H9 (cell line): ENCODE data around the gene PDE1A. TPM values are rescaled to one million over a fixed set of nuclear protein-coding genes. Genes with fewer than 3 reads are reported as not detected.

Source experiments
- DNase-seq: peaks from one replicate; pipeline ENCODE4 v3.0.0-alpha.2; 2017
- H2AFZ ChIP-seq: one replicate; pipeline ENCODE4 v1.6.1; 2013; ENCODE audit warnings: mild to moderate bottlenecking, low read length, control low read depth, moderate library complexity
- H2AK5ac ChIP-seq: 2 replicates; pipeline ENCODE4 v1.6.1; 2013; ENCODE audit warnings: low read length, control low read depth, mixed read lengths; ENCODE audit not compliant: insufficient read length
- H2BK120ac ChIP-seq: one replicate; pipeline ENCODE4 v1.6.1; 2013; ENCODE audit warnings: low read depth, mild to moderate bottlenecking, low read length, control low read depth, inconsistent platforms; ENCODE audit not compliant: poor library complexity, severe bottlenecking
- H2BK12ac ChIP-seq: 2 replicates; pipeline ENCODE4 v1.6.1; 2013; ENCODE audit warnings: low read length, control low read depth, mixed read lengths, low read depth; ENCODE audit not compliant: insufficient read length
- H2BK15ac ChIP-seq: 2 replicates; pipeline ENCODE4 v1.6.1; 2013; ENCODE audit warnings: low read depth, low read length, control low read depth
- H2BK20ac ChIP-seq: one replicate; pipeline ENCODE4 v1.6.1; 2013; ENCODE audit warnings: low read depth, mild to moderate bottlenecking, low read length, control low read depth, inconsistent platforms; ENCODE audit not compliant: poor library complexity, severe bottlenecking
- H2BK5ac ChIP-seq: 2 replicates; pipeline ENCODE4 v1.6.1; 2013; ENCODE audit warnings: low read length, control low read depth, mixed read lengths; ENCODE audit not compliant: insufficient read length
- H3K14ac ChIP-seq: 2 replicates; pipeline ENCODE4 v1.6.1; 2013; ENCODE audit warnings: low read length, control low read depth; ENCODE audit not compliant: insufficient read depth
- H3K18ac ChIP-seq: 2 replicates; pipeline ENCODE4 v1.6.1; 2013; ENCODE audit warnings: low read depth, mild to moderate bottlenecking, mixed read lengths, low read length, control low read depth; ENCODE audit not compliant: insufficient read length
- H3K23ac ChIP-seq: 2 replicates; pipeline ENCODE4 v1.6.1; 2013; ENCODE audit warnings: low read length, control low read depth, mixed read lengths, low read depth; ENCODE audit not compliant: insufficient read length
- H3K23me2 ChIP-seq: 2 replicates; pipeline ENCODE4 v1.6.1; 2013; ENCODE audit warnings: low read depth, mild to moderate bottlenecking, mixed read lengths, low read length, control low read depth; ENCODE audit not compliant: insufficient read length, poor library complexity, severe bottlenecking
- H3K27ac ChIP-seq: 2 replicates; pipeline ENCODE4 v1.5.1; 2013; ENCODE audit warnings: low read length, control low read depth, mixed read lengths, low read depth; ENCODE audit not compliant: insufficient read length
- H3K27me3 ChIP-seq: 2 replicates; pipeline ENCODE4 v1.6.1; 2013; ENCODE audit warnings: low read length, control low read depth, inconsistent platforms; ENCODE audit not compliant: insufficient read depth
- H3K4ac ChIP-seq: 2 replicates; pipeline ENCODE4 v1.6.1; 2013; ENCODE audit warnings: low read depth, mild to moderate bottlenecking, control low read depth, inconsistent platforms, low read length, moderate library complexity
- H3K4me1 ChIP-seq: 2 replicates; pipeline ENCODE4 v1.6.1; 2013; ENCODE audit warnings: low read length, control low read depth, inconsistent platforms; ENCODE audit not compliant: insufficient read depth
- H3K4me2 ChIP-seq: 2 replicates; pipeline ENCODE4 v1.6.1; 2013; ENCODE audit warnings: low read length, control low read depth, mixed read lengths; ENCODE audit not compliant: insufficient read length, insufficient read depth
- H3K56ac ChIP-seq: 2 replicates; pipeline ENCODE4 v1.6.1; 2013; ENCODE audit warnings: low read depth, mild to moderate bottlenecking, mixed read lengths, low read length, control low read depth; ENCODE audit not compliant: insufficient read length
- H3K79me1 ChIP-seq: 2 replicates; pipeline ENCODE4 v1.6.1; 2013; ENCODE audit warnings: low read depth, mild to moderate bottlenecking, moderate library complexity, low read length, control low read depth, inconsistent platforms; ENCODE audit not compliant: insufficient read depth, poor library complexity, severe bottlenecking
- H3K79me2 ChIP-seq: 2 replicates; pipeline ENCODE4 v1.6.1; 2013; ENCODE audit warnings: low read length, control low read depth, inconsistent platforms; ENCODE audit not compliant: insufficient read depth
- H3K9ac ChIP-seq: 2 replicates; pipeline ENCODE4 v1.6.1; 2013; ENCODE audit warnings: low read length, control low read depth, mixed read lengths; ENCODE audit not compliant: insufficient read length; ENCODE audit errors: extremely low read depth
- H3K9me3 ChIP-seq: one replicate; pipeline ENCODE4 v1.6.1; 2013; ENCODE audit warnings: low read depth, low read length, inconsistent platforms; ENCODE audit not compliant: control insufficient read depth
- H3T11ph ChIP-seq: one replicate; pipeline ENCODE4 v1.6.1; 2013; ENCODE audit warnings: mild to moderate bottlenecking, low read length, control low read depth, inconsistent platforms
- H4K20me1 ChIP-seq: one replicate; pipeline ENCODE4 v1.6.1; 2013; ENCODE audit not compliant: control insufficient read depth, insufficient read length, insufficient read depth
- H4K5ac ChIP-seq: 2 replicates; pipeline ENCODE4 v1.6.1; 2013; ENCODE audit warnings: low read depth, mild to moderate bottlenecking, mixed read lengths, low read length, control low read depth; ENCODE audit not compliant: insufficient read length
- H4K8ac ChIP-seq: replicated peaks from 2 replicates; pipeline ENCODE4 v1.6.1; 2013; ENCODE audit warnings: low read length, control low read depth, mixed read lengths, low read depth; ENCODE audit not compliant: insufficient read length
- H4K91ac ChIP-seq: 2 replicates; pipeline ENCODE4 v1.6.1; 2013; ENCODE audit warnings: low read depth, mild to moderate bottlenecking, moderate library complexity, mixed read lengths, low read length, control low read depth; ENCODE audit not compliant: insufficient read length
- H3K27ac Mint-ChIP-seq, 3 experiments: 2 replicates in 2 of 3; 3 replicates in 1 of 3; pipeline ENCODE4 v1.8.0; 2020 to 2021; ENCODE audit warnings: mixed read lengths in 3 of 3, mild to moderate bottlenecking in 1 of 3, moderate library complexity in 1 of 3
- H3K27me3 Mint-ChIP-seq: 2 replicates; pipeline ENCODE4 v1.8.0; 2021; ENCODE audit warnings: low read depth, mild to moderate bottlenecking, moderate library complexity, mixed read lengths
- H3K36me3 Mint-ChIP-seq, 3 experiments: 2 replicates in 2 of 3; 3 replicates in 1 of 3; pipeline ENCODE4 v1.8.0; 2020 to 2021; ENCODE audit warnings: low read depth in 3 of 3, mixed read lengths in 3 of 3; ENCODE audit not compliant: insufficient read depth in 1 of 3
- H3K4me1 Mint-ChIP-seq, 2 experiments: 2 replicates each; pipeline ENCODE4 v1.8.0; 2020; ENCODE audit warnings: mixed read lengths in 2 of 2
- H3K4me3 Mint-ChIP-seq, 2 experiments: 2 replicates in 1 of 2; 3 replicates in 1 of 2; pipeline ENCODE4 v1.8.0; 2020 to 2021; ENCODE audit warnings: mild to moderate bottlenecking in 2 of 2, mixed read lengths in 2 of 2, moderate library complexity in 1 of 2
- H3K9me3 Mint-ChIP-seq, 2 experiments: 2 replicates in 1 of 2; 3 replicates in 1 of 2; pipeline ENCODE4 v1.8.0; 2020; ENCODE audit warnings: mild to moderate bottlenecking in 2 of 2, mixed read lengths in 2 of 2, moderate library complexity in 1 of 2
- CTCF ChIP-seq: fragments of 200-600 bp; sonication (generic); conservative IDR thresholded peaks from 3 replicates; pipeline ENCODE4 v1.8.0; 2021; ENCODE audit warnings: antibody characterized with exemption, mild to moderate bottlenecking
- WGBS: extraction: QIAGEN DNeasy Blood & Tissue Kit; methylation state at CpG from one replicate; pipeline ENCODE4 v1.1.7; 2013; ENCODE audit warnings: missing lambda C conversion rate, low lambda C conversion rate, mixed read lengths; ENCODE audit not compliant: insufficient read length; ENCODE audit errors: extremely low coverage; 5-methylcytosine and 5-hydroxymethylcytosine counted together
- total RNA-seq: library from RNA; stranded (reverse); gene quantifications from 2 replicates; pipeline ENCODE4 v1.2.1, GENCODE V29; 2021

Gene PDE1A
- total RNA-seq, 1 experiment from 2014 or later = 0.11 TPM

GRCh38 chr2:182448371-182448770 is 21.5 kb upstream of the PDE1A start:
- H3K27ac Mint-ChIP-seq = no peak overlapping the region; a peak in 1 of 7 replicates
- WGBS = no CpG with 5 or more reads among the region's 2 CpGs
- H3K23ac ChIP-seq = no peak overlapping the region

More at GRCh38 chr2:182448371-182448770, 21.5 kb upstream of the PDE1A start:
- Histone ChIP-seq H3K79me2 (no peaks in the 10 kb centered on the region), H4K91ac (no peak overlapping the region), H2BK20ac (no peak overlapping the region), H2BK120ac (no peak overlapping the region), H3K79me1 (no peaks in the 10 kb centered on the region), H3K4ac (no peak overlapping the region), H3K27ac (no peak overlapping the region), H4K8ac (no peak overlapping the region), H3K56ac (no peak overlapping the region), H4K20me1 (no peaks in the 10 kb centered on the region), H3K18ac (no peak overlapping the region), H3K9ac (no peak overlapping the region), H2BK12ac (no peak overlapping the region), H3K4me1 (no peaks in the 10 kb centered on the region), H2AK5ac (no peak overlapping the region), H3T11ph (no peak overlapping the region), H3K14ac (no peak overlapping the region), H4K5ac (no peak overlapping the region), H2AFZ (no peak overlapping the region), H2BK15ac (no peak overlapping the region), H3K23me2 (no peaks in the 10 kb centered on the region), H3K9me3 (no peaks in the 10 kb centered on the region), H3K27me3 (no peaks in the 10 kb centered on the region), H3K4me2 (no peak overlapping the region), H2BK5ac (no peak overlapping the region)
- DNase-seq = no peak
- H3K4me1 Mint-ChIP-seq = peaks cover 3 to 11% of the 10 kb centered on the region in 2 experiments; a peak in 3 of 4 replicates
- no peaks in the 10 kb centered on the region for H3K36me3 Mint-ChIP-seq
- no peak for TF ChIP-seq CTCF
- H3K9me3 Mint-ChIP-seq = no peaks in the 10 kb centered on the region
- no peak overlapping the region for H3K4me3 Mint-ChIP-seq
- no peaks in the 10 kb centered on the region for H3K27me3 Mint-ChIP-seq
